ENCODE results near the gene SRP14.
"Not testable (repeated sequence)": the region's sequence is repeated elsewhere in the genome, so short reads cannot be mapped to it uniquely, and the experiment has no call there.

The SRP14 gene

DNA sequence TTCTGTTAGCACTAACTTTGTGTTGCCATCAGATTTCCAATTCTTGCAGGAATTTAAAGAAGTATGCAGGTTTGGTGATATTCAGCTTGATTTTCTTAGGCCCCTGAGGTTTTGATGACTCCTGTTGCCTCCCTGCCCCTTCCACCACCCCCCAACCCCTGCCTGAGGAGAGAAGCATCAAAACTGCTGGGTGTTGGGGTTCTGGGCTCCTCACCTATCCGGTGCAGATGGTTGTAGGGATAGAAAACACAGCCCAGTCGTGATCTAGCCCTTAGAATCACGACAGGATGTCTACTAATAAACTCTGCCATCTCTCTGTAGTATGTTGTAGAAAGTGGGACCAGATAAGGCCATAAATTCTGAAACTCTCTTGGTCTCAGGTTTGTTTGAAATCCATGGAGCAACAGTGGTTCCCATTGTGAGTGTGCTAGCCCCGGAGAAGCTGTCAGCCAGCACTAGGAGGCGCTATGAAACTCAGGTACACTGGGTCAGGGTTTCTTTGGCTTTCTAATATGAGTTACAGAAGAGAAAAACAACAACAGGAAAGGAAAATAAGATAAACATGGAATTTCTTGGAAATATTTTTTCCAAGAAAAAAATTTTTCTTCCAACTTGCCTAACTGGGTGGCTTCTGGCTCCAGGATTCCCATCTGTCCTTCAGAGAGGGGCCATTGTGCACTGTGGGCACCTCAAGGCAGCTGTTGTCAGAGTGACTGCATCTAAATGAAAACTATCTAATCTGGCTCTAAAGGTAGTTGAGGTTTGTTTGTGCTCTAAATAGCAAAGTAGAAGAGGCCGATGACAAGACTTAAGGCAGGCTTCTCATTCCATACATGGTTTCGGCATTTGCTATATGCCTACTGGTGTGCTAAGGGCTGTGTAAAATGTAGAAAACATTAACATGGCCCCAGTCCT is 8.7 kb downstream of the SRP14 start:
- no peak for DNase-seq (ENCODE audit: low read depth in 3 of 3)

DNA sequence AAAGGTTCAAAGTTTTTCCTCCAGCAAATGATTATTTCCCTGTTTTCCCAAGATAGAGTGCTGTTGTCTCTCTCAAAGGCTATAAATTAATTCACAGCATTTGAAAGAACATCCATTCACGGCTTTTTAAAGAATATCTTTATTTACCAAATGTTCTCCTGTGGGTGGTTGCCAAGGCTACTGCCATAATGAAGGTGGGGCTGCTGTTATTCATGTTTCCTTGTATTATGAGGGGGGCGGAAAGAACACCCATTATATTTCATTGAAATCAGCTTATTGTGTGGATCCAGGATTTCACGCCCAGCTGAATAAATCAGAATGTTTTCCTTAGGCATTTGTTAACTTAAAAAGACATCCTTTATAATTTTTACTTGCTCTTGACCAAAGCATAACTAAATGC is 10.1 kb downstream of the SRP14 start:
- DNase-seq (ENCODE audit: low read depth in 3 of 3), result no peak

DNA sequence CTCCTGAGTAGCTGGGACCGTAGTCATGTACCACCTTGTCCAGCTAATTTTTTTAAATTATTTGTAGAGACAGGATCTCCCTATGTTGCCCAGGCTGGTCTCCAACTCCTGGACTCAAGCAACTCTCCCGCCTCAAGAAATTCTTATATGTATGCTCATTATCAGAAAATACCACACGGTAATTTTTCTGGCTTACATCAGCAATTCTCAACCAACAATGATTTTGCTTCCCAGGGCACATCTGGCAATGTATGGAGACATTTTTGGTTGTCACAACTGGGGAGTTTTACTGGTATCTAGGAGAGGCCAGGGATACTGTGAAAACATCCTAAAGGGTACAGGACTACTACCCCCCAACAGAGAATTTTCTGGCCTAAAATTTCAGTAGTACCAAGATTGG is 10.8 kb downstream of the SRP14 start:
- DNase-seq (ENCODE audit: low read depth in 3 of 3), result no peak

DNA sequence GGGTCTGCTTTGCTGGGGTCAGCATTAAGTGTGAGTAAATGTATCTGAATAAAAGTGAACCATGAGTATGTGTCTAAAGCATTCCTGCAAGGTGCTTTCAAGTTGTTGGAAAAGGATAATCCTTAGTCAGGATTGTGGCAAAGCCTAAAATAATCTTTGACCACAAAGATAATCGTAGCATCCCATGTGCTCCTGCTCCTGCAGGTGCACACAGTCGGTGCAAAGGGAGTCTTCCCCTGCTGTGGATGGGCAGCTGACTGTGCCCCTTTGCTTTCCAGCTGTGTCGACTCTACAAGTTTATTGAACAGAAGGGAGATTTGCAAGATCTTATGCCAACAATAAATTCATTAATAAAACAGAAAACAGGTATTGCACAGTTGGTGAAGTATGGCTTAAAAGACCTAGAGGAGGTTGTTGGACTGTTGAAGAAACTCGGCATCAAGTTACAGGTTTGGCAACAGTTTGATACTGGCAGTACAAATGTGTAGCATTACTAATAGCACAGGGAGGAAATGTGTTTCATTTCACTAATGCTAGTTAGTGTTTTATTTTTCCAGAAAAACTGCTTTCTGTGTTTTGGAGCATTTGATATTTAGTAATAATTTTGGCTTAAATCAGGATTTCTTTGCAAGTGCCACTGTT is 22.6 kb downstream of the SRP14 start:
- DNase-seq (ENCODE audit: low read depth in 3 of 3), result no peak

DNA sequence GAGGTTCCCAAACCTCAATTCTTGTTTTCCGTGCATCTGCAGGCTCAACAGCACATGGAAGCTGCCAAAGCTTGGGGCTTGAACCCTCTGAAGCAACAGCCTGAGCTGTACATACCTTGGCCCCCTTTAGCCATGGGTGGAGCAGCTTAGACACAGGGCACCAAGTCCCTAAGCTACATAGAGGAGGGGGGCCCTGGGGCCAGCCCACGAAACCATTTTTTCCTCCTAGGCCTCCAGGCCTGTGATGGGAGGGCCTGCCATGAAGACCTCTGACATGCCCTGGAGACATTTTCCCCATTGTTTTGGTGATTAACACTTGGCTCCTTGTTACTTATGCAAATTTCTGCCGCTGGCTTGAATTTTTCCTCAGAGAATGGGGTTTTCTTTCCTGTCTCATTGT is 24.6 kb downstream of the SRP14 start:
- DNase-seq (ENCODE audit: low read depth in 3 of 3), result no peak

DNA sequence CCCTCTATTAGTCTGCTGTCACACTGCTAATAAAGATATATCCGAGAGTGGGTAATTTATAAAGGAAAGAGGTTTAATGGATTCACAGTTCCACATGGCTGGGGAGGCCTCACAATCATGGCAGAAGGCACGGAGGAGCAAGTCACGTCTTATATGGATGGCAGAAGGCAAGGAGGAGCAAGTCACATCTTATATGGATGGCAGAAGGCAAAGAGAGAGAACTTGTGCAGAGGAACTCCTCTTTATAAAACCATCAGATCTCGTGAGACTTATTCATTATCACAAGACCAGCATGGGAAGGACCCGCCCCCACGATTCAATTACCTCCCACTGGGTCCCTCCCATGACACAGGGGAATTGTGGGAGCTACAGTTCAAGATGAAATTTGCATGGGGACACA is 25.6 kb downstream of the SRP14 start:
- DNase-seq (ENCODE audit: low read depth in 3 of 3), result not testable (repeated sequence)

DNA sequence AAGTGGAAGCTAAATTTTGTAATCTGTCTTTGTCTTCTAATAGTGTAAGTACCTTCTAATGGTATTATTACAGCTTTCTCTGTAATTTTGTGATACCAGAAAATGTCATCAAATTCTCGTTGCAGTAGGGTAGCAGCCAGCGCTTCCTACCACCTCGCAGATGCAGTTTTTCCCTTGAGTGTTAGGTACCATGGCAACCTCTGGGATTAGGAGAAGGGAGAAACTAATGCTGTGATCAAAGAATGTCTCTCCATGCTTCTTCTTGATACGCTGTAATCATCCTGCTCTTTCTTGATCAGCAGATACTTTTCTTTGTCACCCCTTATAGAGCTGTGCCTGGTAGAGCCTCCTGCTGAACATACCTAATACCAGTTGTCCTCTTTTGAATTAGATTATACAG is 27.7 kb downstream of the SRP14 start:
- no peak for DNase-seq (ENCODE audit: low read depth in 3 of 3)

DNA sequence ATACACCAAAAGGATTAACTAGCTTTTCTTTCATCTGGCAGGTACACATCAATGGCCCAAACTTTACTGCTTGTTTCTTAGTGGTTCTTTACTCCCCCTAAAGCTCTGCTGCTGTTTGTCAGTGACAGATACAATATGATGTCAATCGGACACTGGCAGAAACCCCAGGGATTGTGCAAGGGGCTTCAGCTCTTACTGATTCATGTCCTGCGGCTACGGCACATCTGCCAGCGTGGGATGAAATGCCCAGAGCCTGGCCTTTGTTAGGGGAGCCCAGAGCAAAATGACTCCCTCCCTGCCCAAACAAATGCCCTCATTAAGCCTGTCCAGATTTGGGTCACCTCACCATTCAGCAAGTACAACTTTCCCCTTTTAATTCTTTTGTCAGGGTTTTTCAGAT is 28.3 kb downstream of the SRP14 start:
- DNase-seq (ENCODE audit: low read depth in 3 of 3), result no peak

DNA sequence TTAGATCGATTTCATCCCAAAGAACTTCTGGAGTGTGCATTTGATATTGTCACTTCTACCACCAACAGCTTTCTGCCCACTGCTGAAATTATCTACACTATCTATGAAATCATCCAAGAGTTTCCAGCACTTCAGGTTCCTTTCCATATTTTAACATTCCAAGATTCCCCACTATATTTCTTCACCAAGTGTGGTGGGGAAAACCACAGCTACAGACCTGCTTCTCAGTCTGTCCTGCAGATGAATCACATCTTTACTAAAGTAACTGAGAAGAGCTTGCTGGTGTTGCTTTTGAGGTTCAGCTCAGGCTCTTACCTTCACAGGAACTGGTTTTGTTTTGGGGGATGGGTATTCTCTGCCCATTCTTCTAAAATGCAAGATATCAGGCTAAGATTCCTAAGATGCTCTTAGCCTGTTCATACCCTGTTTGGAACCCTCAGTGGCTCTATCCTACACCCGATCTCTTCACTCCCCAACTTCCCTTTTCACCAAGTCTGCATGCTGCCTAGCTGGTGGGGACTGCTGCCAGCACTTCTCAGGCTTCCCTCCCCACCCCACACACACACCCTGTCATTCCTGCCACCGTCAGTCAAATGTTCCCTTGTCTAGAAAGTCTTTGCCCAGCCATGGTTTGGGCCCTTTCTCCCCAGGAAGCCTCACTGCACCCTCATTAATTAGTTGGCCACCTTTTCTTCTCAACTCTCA is 30.8 kb downstream of the SRP14 start:
- no peak for DNase-seq (ENCODE audit: low read depth in 3 of 3)

DNA sequence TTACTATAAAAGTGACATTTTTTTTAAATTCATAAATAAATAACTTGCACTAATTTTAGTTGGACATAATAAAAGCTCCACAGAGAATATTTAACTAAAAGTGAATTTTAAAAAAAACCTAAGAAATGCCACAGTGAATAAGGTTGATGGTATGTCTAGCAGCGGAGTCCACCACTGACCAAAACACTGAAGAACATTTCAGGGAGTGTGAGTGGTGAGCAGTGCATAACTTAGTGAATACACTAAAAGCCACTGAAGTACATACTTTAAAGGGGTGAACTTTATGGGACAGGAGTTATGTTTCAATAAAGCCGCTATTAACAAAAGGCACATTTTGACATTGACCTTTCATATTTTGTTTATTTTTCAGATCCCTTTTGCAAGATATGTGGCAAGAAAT is 32.3 kb downstream of the SRP14 start:
- DNase-seq (ENCODE audit: low read depth in 3 of 3), result no peak

DNA sequence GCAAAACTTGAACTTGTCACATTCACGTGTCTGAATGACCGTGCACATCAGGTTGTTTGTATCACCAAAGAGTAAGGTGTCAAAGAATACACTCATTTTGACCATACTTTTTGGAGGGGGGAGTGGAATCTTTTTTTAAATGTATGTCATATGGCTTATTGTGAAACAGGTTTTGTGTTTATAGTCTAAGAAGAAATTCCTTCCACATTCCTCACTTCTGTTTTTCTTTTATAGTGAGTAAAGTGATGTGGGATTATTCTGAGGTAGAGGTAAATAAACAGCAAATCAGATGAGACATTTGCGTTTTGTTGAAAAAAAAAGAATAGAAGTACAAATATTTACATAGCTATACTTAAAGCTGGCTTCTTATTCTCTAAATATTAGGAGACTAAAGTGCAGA is 33.0 kb downstream of the SRP14 start:
- no peak for DNase-seq (ENCODE audit: low read depth in 3 of 3)

DNA sequence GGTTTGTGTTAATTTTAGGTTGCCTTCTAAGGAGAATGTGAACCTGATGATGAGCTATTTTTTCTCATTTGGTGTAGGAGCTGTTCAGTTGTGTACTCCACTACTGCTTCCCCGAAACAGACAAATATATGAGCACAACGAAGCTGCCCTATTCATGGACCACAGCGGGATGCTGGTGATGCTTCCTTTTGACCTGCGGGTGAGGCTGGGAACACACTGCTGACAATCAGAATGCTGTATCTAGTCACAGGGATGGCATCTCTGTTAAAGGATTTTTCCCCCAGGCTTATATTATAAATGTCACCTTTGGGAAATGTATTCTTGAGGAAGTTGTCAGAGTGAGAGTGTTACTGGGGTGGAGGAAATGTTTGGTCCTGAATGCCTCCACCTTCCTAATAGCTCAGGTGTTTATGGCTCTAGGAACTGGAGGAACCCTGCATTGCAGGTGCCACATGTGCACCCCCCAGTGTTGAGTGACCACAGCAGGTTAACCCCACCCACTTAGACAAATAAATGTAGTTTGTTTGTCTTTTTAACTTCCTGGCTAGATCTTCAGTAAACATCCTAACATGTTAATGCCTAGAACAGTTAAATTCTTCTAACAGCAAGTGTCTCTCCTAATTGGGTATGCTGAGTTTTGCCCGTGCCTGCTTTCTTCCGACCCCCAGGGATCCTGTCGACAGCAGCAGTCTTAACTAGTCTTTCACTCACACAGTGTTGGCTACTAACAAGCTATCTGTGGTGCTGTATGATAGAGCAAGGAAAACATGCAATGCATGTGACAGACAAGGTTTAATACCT is 35.7 kb downstream of the SRP14 start:
- no peak for DNase-seq (ENCODE audit: low read depth in 3 of 3)

DNA sequence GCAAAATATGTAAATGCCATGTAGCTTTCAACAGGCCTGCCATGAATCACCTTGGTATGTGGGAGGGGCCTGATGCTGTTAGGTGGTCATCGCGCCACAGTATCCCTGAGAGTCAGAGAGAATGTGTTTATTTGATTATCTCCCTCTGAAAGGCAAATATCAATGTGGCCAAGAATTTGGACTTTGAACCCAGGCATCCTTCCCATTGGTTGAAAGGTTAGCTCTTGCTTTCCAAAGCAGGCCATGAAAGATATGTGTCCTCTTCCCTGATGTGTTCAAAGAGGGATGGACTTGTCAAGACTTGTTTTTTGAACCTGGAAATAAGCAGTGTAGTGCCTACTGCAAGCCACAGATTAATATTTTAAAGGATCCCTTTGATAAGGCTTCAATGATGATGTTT is 36.7 kb downstream of the SRP14 start:
- DNase-seq (ENCODE audit: low read depth in 3 of 3), result no peak

DNA sequence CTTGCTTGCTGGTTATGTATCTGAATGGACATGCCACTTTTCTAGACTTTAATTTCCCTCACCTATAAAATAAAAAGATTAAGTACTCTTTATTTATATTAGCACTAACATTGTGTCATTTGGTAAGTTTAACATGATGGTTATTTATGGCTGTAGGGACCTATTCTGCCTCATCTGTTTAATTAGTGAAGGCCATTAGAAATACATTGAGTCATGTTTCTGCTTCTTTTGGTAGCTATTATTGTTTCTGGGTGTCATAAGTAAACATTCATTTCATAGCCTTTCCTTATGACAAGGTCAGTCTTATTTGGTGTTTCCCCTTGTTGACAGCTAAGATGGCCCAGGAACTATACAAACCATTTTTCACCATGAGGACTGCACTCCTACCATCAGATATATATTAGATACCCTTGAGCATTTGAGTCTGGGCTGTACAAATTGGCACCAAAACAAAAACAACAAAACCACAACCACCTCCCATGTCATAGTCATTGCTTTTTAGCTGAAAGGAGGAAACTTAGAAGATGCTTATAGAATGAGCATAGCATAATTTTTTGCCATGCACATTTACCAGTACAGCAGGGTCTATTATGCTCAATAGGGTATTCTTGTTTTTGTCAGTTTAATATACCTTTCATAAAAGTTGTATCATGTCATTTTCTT is 39.3 kb downstream of the SRP14 start:
- DNase-seq (ENCODE audit: low read depth in 3 of 3), result no peak

DNA sequence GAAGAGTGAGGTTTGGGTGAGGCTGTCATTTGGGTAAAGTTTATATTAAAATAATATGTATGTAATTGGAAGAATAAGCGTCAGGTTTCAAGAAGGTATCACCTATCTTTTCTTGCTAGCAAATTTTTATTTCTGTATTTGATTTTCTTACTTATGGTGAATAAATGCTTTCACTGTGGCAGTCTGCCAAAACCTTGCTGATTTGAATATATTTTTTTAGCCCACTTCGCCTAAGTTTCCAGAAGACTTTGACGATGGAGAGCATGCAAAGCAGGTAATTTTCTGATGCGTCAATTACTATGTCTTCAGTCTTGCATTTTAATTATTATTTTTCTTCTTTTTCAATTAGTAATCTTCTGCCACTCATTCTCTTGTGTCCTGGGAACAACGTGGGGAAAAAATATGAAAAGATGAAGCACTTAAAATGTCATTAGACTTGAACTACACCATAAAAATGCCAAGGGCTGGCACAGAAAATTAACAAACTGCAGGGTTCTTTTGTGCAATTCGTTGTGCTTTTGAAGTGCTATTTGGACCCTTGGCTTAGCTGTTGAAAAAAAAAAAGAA is 40.4 kb downstream of the SRP14 start:
- DNase-seq (ENCODE audit: low read depth in 3 of 3), result no peak

DNA sequence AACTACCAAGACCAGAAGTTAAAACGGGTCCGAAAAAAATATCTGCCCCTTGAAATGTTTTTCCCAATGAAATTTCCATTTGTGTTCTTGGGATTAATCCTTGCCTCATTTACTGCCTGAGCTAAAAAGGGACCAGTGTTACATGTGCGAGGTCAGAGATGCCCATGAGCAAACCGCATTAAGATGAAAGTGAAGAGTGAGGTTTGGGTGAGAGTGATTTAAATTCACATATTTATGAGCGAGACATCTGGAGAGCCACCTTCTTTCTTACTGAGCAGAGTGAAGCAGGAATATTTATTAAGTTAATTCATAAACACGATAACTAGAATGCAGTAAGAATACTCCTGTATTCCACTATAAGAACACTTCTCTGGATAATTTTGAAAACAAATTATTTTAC is 41.3 kb downstream of the SRP14 start:
- DNase-seq (ENCODE audit: low read depth in 3 of 3), result no peak

DNA sequence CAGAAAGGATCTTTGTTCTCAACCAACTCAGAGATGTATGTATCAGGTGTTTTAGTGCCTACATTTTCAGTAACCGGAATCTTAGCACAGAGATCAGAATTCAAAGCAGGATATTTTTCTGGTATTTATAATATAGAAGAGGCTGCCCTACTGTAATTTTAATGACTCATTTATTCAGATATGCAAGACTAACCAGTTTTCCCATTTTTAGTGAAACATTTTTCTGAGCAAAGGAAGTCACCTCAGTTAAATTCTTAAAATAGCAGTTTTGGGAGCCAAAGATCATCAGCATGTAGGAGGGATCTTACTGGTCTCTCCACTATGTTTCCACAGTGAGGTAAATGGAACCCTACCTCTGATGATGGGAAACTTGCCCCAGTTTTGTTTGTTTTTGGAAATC is 42.0 kb downstream of the SRP14 start:
- no peak for DNase-seq (ENCODE audit: low read depth in 3 of 3)

DNA sequence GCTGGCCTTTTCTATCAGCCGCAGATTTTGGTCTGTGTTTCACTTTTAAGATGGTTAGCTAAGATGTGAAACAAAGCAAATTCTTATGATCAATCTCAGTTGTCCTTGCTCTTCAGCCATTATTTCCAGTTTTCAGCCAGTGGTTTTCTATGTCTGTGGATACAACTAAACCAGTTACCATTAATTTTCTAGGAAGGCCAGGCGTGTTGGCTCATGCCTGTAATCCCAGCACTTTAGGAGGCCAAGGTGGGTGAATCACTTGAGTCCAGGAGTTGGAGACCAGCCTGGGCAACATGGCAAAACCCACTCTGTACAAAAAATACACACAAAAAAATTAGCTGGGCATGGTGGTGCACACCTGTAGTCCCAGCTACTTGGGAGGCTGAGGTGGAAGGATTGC is 42.8 kb downstream of the SRP14 start:
- not testable (repeated sequence) for DNase-seq (ENCODE audit: low read depth in 3 of 3)

DNA sequence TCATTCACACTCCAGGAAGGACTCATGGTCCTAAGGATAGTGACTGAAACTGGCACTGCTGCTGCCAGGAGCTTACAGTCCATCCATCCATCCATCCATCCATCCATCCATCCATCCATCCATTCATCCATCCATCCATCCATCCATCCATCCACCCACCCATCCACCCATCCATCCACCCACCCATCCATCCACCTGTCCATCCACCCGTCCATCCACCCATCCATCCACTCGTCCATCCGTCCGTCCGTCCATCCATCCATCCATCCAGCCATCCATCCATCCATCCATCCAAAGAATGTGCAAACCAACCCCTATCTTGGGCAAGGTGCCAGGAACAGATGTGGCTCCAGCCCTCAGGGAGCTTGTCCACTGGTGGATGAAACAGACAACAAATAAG is 46.0 kb downstream of the SRP14 start:
- DNase-seq (ENCODE audit: low read depth in 3 of 3), result not testable (repeated sequence)

DNA sequence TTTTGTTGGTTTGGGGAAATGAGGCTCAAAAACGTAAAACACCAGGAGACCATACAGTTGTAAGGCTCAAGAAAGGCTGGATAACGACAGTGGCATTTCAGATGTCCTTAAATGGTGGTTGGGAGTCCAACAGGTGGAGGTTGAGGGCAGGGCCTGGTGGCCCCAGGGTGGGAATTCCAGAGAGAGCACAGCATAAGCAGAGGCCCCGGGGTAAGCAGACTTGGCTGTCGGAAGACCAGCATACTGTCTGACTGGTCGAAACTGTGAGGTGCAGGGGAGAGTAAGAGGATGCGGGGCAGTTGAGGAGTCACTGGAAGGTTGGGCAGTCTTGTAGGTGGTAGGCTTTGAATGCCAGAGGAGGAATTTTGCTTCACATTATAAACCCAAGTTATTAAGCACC is 48.3 kb downstream of the SRP14 start:
- no peak for DNase-seq (ENCODE audit: low read depth in 3 of 3)

DNA sequence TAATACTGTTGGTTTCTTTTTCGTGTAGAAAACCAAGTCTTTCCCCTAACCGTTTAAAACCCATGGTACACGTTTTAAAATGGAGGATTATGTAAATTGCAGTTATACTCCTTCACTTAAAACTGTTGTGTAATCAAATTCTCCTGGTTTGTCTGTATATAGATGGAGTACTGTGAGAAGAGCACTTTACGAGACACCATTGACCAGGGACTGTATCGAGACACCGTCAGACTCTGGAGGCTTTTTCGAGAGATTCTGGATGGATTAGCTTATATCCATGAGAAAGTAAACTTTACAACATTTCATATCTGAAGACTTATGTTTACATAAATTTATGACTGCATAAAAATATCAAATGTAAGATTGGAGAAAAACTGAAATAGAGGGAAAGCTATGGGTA is 51.2 kb downstream of the SRP14 start:
- DNase-seq (ENCODE audit: low read depth in 3 of 3), result no peak

All from stimulated activated CD4-positive, alpha-beta T cell treated with anti-CD3 and anti-CD28 coated beads, TNF-alpha, amount 100 ng/mL, for 4 hours (primary cell).